ENCODE measurements around the gene LETM1. TPM values are rescaled to one million over a fixed set of nuclear protein-coding genes. Genes with fewer than 3 reads are reported as not detected.

LETM1 gene
- total RNA-seq, 2 donors from 2014 or later: 45.7 to 52.4 TPM

DNA sequence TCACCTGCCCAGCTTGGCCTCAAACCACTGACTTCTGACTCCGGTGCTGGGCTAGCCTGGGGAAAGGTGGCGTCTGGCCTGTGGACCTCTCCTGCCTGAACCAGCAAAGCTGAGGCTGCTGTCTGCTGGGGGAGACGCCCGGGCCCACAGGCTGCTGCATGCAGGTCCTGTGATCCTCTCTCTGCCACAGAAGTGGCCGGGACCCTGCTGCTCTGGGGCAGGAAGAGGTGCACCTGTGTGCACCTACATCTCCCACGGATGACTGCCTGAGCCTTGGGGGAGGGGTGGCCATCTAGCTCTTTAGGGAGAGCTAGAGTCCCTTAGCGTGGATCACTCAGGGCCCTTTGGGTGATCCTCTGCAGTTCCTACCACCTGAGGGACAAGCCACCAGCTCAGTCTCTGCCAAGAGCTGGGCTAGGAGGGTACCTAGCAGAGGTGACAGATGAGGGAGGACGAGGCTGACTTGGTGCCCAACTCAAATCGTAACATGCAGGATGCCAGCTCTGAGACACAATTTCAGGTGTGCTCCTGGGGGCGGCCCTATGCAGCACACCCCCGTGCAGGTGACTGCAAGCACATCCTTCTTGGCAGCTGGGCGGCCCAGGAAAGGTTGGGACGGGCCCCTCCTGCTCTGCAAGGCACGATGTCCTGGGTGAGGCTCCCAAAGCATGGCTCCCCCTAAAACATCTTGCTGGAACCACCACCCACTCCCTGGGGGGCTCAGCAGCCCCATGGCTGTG, 22.5 kb downstream of the LETM1 start:
- Mint-ChIP-seq H3K36me3 (ENCODE audit: low read depth) (peaks cover 65% of the 10 kb centered on the region), H3K4me1 (peaks cover 1% of the 10 kb centered on the region), H3K4me3 (no peak overlapping the region), H3K27me3 (ENCODE audit: insufficient read depth) (no peaks in the 10 kb centered on the region), H3K9me3 (peaks cover 10% of the 10 kb centered on the region), H3K27ac (no peak overlapping the region)
- Histone ChIP-seq H3K27me3 (ENCODE audit: control insufficient read depth, insufficient read depth, low read length, poor library complexity, severe bottlenecking) (no peaks in the 10 kb centered on the region), H3K9ac (ENCODE audit: extremely low read depth, low read length, poor library complexity, severe bottlenecking) (no peak overlapping the region), H3K4me1 (ENCODE audit: control insufficient read depth, insufficient read depth, low read length) (no peaks in the 10 kb centered on the region), H3K36me3 (ENCODE audit: control insufficient read depth, insufficient read depth, low read length) (peaks cover 59% of the 10 kb centered on the region), H3K9me3 (ENCODE audit: control insufficient read depth, low read length) (peaks cover 7% of the 10 kb centered on the region), H3K4me3 (ENCODE audit: low read length) (no peak overlapping the region), H3K27ac (ENCODE audit: low read depth, low read length) (no peak overlapping the region)
- 95 to 97% methylated on average over 12 to 14 of the region's 14 CpGs for WGBS, 2 experiments (ENCODE audit: insufficient coverage in 1 of 2, insufficient read length in 1 of 2)
- DNase-seq: no peak
- TF ChIP-seq, protein P1, sequence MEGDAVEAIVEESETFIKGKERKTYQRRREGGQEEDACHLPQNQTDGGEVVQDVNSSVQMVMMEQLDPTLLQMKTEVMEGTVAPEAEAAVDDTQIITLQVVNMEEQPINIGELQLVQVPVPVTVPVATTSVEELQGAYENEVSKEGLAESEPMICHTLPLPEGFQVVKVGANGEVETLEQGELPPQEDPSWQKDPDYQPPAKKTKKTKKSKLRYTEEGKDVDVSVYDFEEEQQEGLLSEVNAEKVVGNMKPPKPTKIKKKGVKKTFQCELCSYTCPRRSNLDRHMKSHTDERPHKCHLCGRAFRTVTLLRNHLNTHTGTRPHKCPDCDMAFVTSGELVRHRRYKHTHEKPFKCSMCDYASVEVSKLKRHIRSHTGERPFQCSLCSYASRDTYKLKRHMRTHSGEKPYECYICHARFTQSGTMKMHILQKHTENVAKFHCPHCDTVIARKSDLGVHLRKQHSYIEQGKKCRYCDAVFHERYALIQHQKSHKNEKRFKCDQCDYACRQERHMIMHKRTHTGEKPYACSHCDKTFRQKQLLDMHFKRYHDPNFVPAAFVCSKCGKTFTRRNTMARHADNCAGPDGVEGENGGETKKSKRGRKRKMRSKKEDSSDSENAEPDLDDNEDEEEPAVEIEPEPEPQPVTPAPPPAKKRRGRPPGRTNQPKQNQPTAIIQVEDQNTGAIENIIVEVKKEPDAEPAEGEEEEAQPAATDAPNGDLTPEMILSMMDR (conservative IDR thresholded peaks at IDR 0.05): no peak

DNA sequence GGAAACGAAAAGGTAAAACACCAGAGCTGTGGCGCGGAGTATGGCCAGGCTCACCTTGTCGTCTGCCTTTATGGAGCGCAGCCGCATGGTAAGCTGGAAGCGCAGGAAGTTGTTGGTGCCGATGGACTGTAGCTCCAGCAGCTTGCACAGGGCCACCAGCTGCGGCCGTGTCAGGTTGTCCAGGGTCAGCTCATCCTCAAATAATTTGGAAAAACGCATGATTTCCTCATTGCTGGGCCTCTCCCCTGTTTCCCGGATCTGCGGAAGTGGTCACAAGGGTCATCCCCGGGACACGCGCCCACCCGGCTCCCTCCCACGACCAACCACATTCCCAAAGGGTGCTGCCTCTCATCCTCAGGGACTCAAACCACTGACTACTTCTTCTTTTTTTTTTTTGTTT, 23.3 kb downstream of the LETM1 start:
- Mint-ChIP-seq H3K27me3 (ENCODE audit: insufficient read depth) (no peaks in the 10 kb centered on the region), H3K9me3 (peaks cover 10% of the 10 kb centered on the region), H3K36me3 (ENCODE audit: low read depth) (peaks cover 64% of the 10 kb centered on the region), H3K4me3 (no peak overlapping the region), H3K27ac (no peak overlapping the region), H3K4me1 (peaks cover 1% of the 10 kb centered on the region)
- Histone ChIP-seq H3K4me3 (ENCODE audit: low read length) (no peak overlapping the region), H3K9me3 (ENCODE audit: control insufficient read depth, low read length) (peaks cover 7% of the 10 kb centered on the region), H3K27me3 (ENCODE audit: control insufficient read depth, insufficient read depth, low read length, poor library complexity, severe bottlenecking) (no peaks in the 10 kb centered on the region), H3K36me3 (ENCODE audit: control insufficient read depth, insufficient read depth, low read length) (peaks cover 56% of the 10 kb centered on the region), H3K9ac (ENCODE audit: extremely low read depth, low read length, poor library complexity, severe bottlenecking) (no peak overlapping the region), H3K27ac (ENCODE audit: low read depth, low read length) (no peak overlapping the region), H3K4me1 (ENCODE audit: control insufficient read depth, insufficient read depth, low read length) (no peaks in the 10 kb centered on the region)
- no peak for DNase-seq
- WGBS, 2 experiments (ENCODE audit: insufficient coverage in 1 of 2, insufficient read length in 1 of 2): 96 to 97% methylated on average over 18 of the region's 18 CpGs
- TF ChIP-seq, protein P1 (conservative IDR thresholded peaks at IDR 0.05): no peak

DNA sequence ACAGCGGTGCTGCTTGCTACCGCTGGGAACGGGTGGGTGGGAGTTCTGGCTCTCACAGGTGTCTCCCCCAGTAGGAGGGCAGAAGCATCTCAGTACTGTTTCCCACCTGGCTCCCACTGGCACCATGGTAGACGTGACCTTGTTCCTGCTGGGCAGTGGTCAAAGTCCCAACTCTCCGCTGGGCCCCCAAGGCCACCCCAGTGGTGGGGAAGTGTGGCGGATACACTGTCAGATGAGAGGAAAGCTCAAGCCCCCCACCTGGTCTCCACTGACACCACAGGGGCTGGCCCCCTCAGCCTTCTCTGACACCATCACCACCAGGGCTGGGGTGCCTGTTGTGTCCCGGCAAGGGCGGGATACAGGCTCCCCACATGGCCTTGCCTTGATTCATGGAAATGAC, 24.6 kb downstream of the LETM1 start:
- DNase-seq: no peak
- peaks cover 63% of the 10 kb centered on the region for H3K36me3 Mint-ChIP-seq (ENCODE audit: low read depth)

More for the DNA sequence above, 24.6 kb downstream of the LETM1 start:
- TF ChIP-seq, protein P1 (conservative IDR thresholded peaks at IDR 0.05): no peak
- Histone ChIP-seq H3K9me3 (ENCODE audit: control insufficient read depth, low read length) (peaks cover 7% of the 10 kb centered on the region), H3K4me3 (ENCODE audit: low read length) (no peak overlapping the region), H3K9ac (ENCODE audit: extremely low read depth, low read length, poor library complexity, severe bottlenecking) (no peak overlapping the region), H3K27me3 (ENCODE audit: control insufficient read depth, insufficient read depth, low read length, poor library complexity, severe bottlenecking) (no peaks in the 10 kb centered on the region), H3K27ac (ENCODE audit: low read depth, low read length) (no peak overlapping the region), H3K36me3 (ENCODE audit: control insufficient read depth, insufficient read depth, low read length) (peaks cover 47% of the 10 kb centered on the region), H3K4me1 (ENCODE audit: control insufficient read depth, insufficient read depth, low read length) (peaks cover 5% of the 10 kb centered on the region)
- WGBS, 2 experiments (ENCODE audit: insufficient coverage in 1 of 2, insufficient read length in 1 of 2): 95 to 98% methylated on average over 5 to 8 of the region's 8 CpGs
- Mint-ChIP-seq H3K4me3 (no peak overlapping the region), H3K27me3 (ENCODE audit: insufficient read depth) (no peaks in the 10 kb centered on the region), H3K9me3 (peaks cover 10% of the 10 kb centered on the region), H3K27ac (no peak overlapping the region), H3K4me1 (peaks cover 6% of the 10 kb centered on the region)
